Measurements from ENCODE around the gene SPTBN1. TPM values are rescaled to one million over a fixed set of nuclear protein-coding genes. Genes with fewer than 3 reads are reported as not detected.

Gene SPTBN1
- total RNA-seq, 1 experiment from 2014 or later, result 202 TPM

DNA sequence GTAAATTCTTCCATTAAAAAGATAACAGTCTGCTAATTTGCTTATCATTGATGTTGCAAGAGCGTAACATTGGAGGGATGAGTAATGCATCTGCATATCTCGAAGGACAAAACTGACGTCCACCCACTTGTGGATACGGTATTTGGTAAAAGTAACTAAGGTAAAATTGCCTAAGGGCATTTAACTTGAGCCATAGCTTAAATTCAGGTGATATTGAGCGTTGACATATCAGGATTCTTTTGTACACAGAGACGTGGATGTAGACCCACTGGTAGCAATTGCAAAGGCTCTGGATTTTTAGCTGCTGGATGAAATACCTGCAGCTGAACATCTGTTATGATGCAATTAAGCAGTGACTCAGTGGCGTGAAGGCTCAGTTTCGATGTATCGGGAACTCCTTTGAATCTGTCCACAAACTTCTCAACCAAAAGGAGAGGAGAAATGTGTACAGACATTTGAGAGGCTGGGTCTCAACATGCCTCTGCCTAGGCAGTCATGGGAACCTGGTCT is 119.3 kb downstream of the SPTBN1 start:
- Histone ChIP-seq H3K9me3 (ENCODE audit: low read length) (no peaks in the 10 kb centered on the region), H3K4me1 (ENCODE audit: insufficient read depth, low read length) (peaks cover 92% of the 10 kb centered on the region), H3K27me3 (ENCODE audit: low read length) (no peaks in the 10 kb centered on the region), H3F3A (ENCODE audit: low read length, unreplicated experiment) (peaks cover 13% of the 10 kb centered on the region), H3K79me2 (ENCODE audit: low read length) (peaks cover 93% of the 10 kb centered on the region), H3K4me3 (ENCODE audit: low read length) (no peak overlapping the region), H3K36me3 (ENCODE audit: low read depth, low read length) (peaks cover 14% of the 10 kb centered on the region), H3K9ac (ENCODE audit: low read length) (no peak overlapping the region), H3K9me2 (replicated peaks; ENCODE audit: low read length) (no peaks in the 10 kb centered on the region), H2AFZ (ENCODE audit: low read length) (no peak overlapping the region), H3K27ac (ENCODE audit: low read length) (peak overlapping the region; percentile 100), H3K4me2 (ENCODE audit: low read length) (peak overlapping the region; percentile 92; the same call in 1 of the 2 replicates), H4K20me1 (ENCODE audit: low read length) (peaks cover 8% of the 10 kb centered on the region)
- BruUV-seq (replicated peaks), result no TSS peak
- ChIA-PET POLR2A (ENCODE audit: unreplicated experiment) (no interaction called here), CTCF (no interaction called here)
- DNase-seq, result peak; percentile 46
- intact Hi-C loops (cut with micrococcal nuclease), result no loop called here
- ATAC-seq, result no peak
- TF ChIP-seq, protein P1, sequence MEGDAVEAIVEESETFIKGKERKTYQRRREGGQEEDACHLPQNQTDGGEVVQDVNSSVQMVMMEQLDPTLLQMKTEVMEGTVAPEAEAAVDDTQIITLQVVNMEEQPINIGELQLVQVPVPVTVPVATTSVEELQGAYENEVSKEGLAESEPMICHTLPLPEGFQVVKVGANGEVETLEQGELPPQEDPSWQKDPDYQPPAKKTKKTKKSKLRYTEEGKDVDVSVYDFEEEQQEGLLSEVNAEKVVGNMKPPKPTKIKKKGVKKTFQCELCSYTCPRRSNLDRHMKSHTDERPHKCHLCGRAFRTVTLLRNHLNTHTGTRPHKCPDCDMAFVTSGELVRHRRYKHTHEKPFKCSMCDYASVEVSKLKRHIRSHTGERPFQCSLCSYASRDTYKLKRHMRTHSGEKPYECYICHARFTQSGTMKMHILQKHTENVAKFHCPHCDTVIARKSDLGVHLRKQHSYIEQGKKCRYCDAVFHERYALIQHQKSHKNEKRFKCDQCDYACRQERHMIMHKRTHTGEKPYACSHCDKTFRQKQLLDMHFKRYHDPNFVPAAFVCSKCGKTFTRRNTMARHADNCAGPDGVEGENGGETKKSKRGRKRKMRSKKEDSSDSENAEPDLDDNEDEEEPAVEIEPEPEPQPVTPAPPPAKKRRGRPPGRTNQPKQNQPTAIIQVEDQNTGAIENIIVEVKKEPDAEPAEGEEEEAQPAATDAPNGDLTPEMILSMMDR (conservative IDR thresholded peaks at IDR 0.05; ENCODE audit: low read depth, low read length), result no peak

DNA sequence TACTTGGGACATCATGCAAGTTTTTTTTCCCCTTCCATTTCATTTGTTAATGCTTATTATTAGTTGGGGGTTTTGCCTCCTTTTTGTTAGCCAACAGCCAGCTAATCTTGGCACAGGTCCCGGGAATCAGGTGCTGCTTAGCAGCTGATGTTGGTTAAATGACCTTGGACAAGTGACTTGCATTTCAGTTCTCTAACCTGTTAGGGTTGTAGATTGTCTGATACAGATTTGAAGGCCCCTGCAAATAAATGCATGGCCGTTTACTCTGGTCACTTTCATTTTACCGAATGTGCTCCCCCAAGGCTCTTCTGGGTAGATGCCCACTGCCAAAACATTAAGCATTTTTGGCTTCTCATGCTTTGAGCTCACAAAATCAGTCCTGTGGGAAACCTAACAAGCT is 120.9 kb downstream of the SPTBN1 start:
- CTCF ChIA-PET, result no interaction called here
- H4K20me1 ChIP-seq (ENCODE audit: low read length), result peaks cover 8% of the 10 kb centered on the region
- peaks cover 10% of the 10 kb centered on the region for H3F3A ChIP-seq (ENCODE audit: low read length, unreplicated experiment)
- H3K27me3 ChIP-seq (ENCODE audit: low read length), result no peaks in the 10 kb centered on the region
- H3K4me3 ChIP-seq (ENCODE audit: low read length), result no peak overlapping the region
- no peak overlapping the region for H3K4me2 ChIP-seq (ENCODE audit: low read length)
- intact Hi-C loops (cut with micrococcal nuclease), result no loop called here
- ATAC-seq, result no peak
- H3K9me3 ChIP-seq (ENCODE audit: low read length), result no peaks in the 10 kb centered on the region
- TF ChIP-seq, protein P1 (conservative IDR thresholded peaks at IDR 0.05; ENCODE audit: low read depth, low read length), result no peak
- no peak for TF ChIP-seq EZH2phosphoT487 (IDR thresholded peaks at IDR 0.05; ENCODE audit: borderline replicate concordance, low read length)
- POLR2A ChIA-PET (ENCODE audit: unreplicated experiment), result no interaction called here
- peaks cover 96% of the 10 kb centered on the region for H3K79me2 ChIP-seq (ENCODE audit: low read length)
- H3K9ac ChIP-seq (ENCODE audit: low read length), result no peak overlapping the region
- no peaks in the 10 kb centered on the region for H3K9me2 ChIP-seq (replicated peaks; ENCODE audit: low read length)
- H3K36me3 ChIP-seq (ENCODE audit: low read depth, low read length), result peaks cover 14% of the 10 kb centered on the region
- H3K27ac ChIP-seq (ENCODE audit: low read length), result peak overlapping the region; percentile 100; the same call in 1 of the 2 replicates
- peaks cover 79% of the 10 kb centered on the region for H3K4me1 ChIP-seq (ENCODE audit: insufficient read depth, low read length)
- DNase-seq, result no peak
- BruUV-seq (replicated peaks), result no TSS peak
- H2AFZ ChIP-seq (ENCODE audit: low read length), result no peak overlapping the region

DNA sequence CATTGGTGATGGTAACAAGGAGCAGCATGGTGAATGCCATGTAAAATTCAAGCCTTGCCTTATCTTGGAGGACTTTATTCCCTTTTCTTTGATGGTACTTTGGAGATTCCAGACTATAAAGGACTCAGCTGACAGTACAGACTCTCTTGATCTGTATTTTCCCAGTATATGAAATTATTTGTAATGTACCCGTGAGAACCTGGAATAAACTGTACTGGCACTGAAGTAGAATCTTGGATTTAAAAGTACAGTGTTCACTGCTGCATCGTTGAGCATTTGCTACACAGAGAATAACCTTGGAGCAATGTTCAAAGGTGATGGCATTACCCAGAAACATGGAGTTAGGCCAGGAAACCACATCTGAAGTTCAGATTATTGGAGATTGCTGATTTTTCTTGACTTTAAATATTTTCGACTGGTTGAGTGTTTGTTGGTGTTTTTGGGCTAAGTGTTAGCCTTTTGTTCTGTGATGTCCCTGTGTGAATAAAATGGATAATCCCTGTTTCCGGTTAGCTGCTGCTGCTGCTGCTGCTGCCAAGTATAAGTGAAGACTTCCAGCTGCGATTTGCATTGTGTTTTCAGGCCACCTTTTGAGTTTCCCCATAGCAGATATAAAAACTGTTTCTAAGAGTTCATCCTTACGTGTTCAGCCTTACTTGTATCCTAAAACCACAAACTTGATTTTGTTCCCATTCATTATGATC is 122.0 kb downstream of the SPTBN1 start:
- ATAC-seq (no peak), DNase-seq (no peak)
- H3K27me3 ChIP-seq (ENCODE audit: low read length), result no peaks in the 10 kb centered on the region
- TF ChIP-seq, protein P1 (conservative IDR thresholded peaks at IDR 0.05; ENCODE audit: low read depth, low read length), result no peak
- TF ChIP-seq EZH2 (IDR thresholded peaks at IDR 0.05; ENCODE audit: low read length, unreplicated experiment), result no peak
- TF ChIP-seq EZH2phosphoT487 (IDR thresholded peaks at IDR 0.05; ENCODE audit: borderline replicate concordance, low read length), result no peak
- H3K9me3 ChIP-seq (ENCODE audit: low read length), result no peaks in the 10 kb centered on the region
- peaks cover 71% of the 10 kb centered on the region for H3K4me1 ChIP-seq (ENCODE audit: insufficient read depth, low read length)
- H3K9me2 ChIP-seq (replicated peaks; ENCODE audit: low read length), result no peaks in the 10 kb centered on the region
- H3K79me2 ChIP-seq (ENCODE audit: low read length), result peaks cover 100% of the 10 kb centered on the region
- peak overlapping the region; percentile 100 for H3K27ac ChIP-seq (ENCODE audit: low read length)
- no TSS peak for BruUV-seq (replicated peaks)
- peaks cover 17% of the 10 kb centered on the region for H3K36me3 ChIP-seq (ENCODE audit: low read depth, low read length)
- H3F3A ChIP-seq (ENCODE audit: low read length, unreplicated experiment), result peaks cover 6% of the 10 kb centered on the region
- peak overlapping the region; percentile 80 for H3K4me2 ChIP-seq (ENCODE audit: low read length)
- peaks cover 8% of the 10 kb centered on the region for H4K20me1 ChIP-seq (ENCODE audit: low read length)
- H3K9ac ChIP-seq (ENCODE audit: low read length), result peak overlapping the region; percentile 80; the same call in 1 of the 2 replicates
- intact Hi-C loops (cut with micrococcal nuclease), result no loop called here
- no peak overlapping the region for H3K4me3 ChIP-seq (ENCODE audit: low read length)
- ChIA-PET POLR2A (ENCODE audit: unreplicated experiment) (no interaction called here), CTCF (no interaction called here)
- H2AFZ ChIP-seq (ENCODE audit: low read length), result no peak overlapping the region

Measured in PC-3 (cell line).